ENCODE data around the gene CARS2. TPM values are rescaled to one million over a fixed set of nuclear protein-coding genes. Genes with fewer than 3 reads are reported as not detected.
"Not testable (repeated sequence)": the region's sequence is repeated elsewhere in the genome, so short reads cannot be mapped to it uniquely, and the experiment has no call there.

Gene CARS2
- total RNA-seq, 1 donor from 2014 or later, result 89.6 TPM

- H3K36me3 Mint-ChIP-seq (ENCODE audit: low read depth), result peaks cover 41% of the 10 kb centered on the region
- intact Hi-C loops (cut with micrococcal nuclease), result no loop called here
- no peak overlapping the region for H3K27ac Mint-ChIP-seq
- H3K4me3 Mint-ChIP-seq (ENCODE audit: low read depth), result no peak overlapping the region
- H3K27me3 Mint-ChIP-seq (ENCODE audit: low read depth), result no peaks in the 10 kb centered on the region
- DNase-seq (ENCODE audit: low spot score), result no peak
- no peaks in the 10 kb centered on the region for H3K9me3 Mint-ChIP-seq
- peaks cover 9% of the 10 kb centered on the region for H3K4me1 Mint-ChIP-seq (ENCODE audit: low read depth)
Measured at GRCh38 chr13:110633776-110634175, 72.1 kb downstream of the CARS2 start.

GRCh38 chr13:110632255-110632654, 73.7 kb downstream of the CARS2 start:
- intact Hi-C loops (cut with micrococcal nuclease); H3K27ac Mint-ChIP-seq; H3K4me1 Mint-ChIP-seq (ENCODE audit: low read depth); H3K9me3 Mint-ChIP-seq; DNase-seq (ENCODE audit: low spot score); H3K27me3 Mint-ChIP-seq (ENCODE audit: low read depth); H3K4me3 Mint-ChIP-seq (ENCODE audit: low read depth): not testable (repeated sequence)
- peaks cover 44% of the 10 kb centered on the region for H3K36me3 Mint-ChIP-seq (ENCODE audit: low read depth)

- no peak for DNase-seq (ENCODE audit: low spot score)
- Mint-ChIP-seq H3K4me3 (ENCODE audit: low read depth) (no peak overlapping the region), H3K27me3 (ENCODE audit: low read depth) (no peaks in the 10 kb centered on the region), H3K9me3 (no peaks in the 10 kb centered on the region), H3K4me1 (ENCODE audit: low read depth) (peaks cover 13% of the 10 kb centered on the region), H3K36me3 (ENCODE audit: low read depth) (peaks cover 42% of the 10 kb centered on the region), H3K27ac (no peak overlapping the region)
- intact Hi-C loops (cut with micrococcal nuclease), result no loop called here
Measured at GRCh38 chr13:110630566-110631119, 75.3 kb downstream of the CARS2 start.

- peaks cover 13% of the 10 kb centered on the region for H3K4me1 Mint-ChIP-seq (ENCODE audit: low read depth)
- peak overlapping the region; percentile 10 for H3K27ac Mint-ChIP-seq
- no peaks in the 10 kb centered on the region for H3K27me3 Mint-ChIP-seq (ENCODE audit: low read depth)
- H3K36me3 Mint-ChIP-seq (ENCODE audit: low read depth), result peaks cover 37% of the 10 kb centered on the region
- no peak overlapping the region for H3K4me3 Mint-ChIP-seq (ENCODE audit: low read depth)
- intact Hi-C loops (cut with micrococcal nuclease), result no loop called here
- no peaks in the 10 kb centered on the region for H3K9me3 Mint-ChIP-seq
- DNase-seq (ENCODE audit: low spot score), result peak; percentile 28
Measured at GRCh38 chr13:110629735-110630134, 76.2 kb downstream of the CARS2 start.

- H3K27me3 Mint-ChIP-seq (ENCODE audit: low read depth), result no peaks in the 10 kb centered on the region
- no peak overlapping the region for H3K4me3 Mint-ChIP-seq (ENCODE audit: low read depth)
- H3K4me1 Mint-ChIP-seq (ENCODE audit: low read depth), result peaks cover 13% of the 10 kb centered on the region
- no peaks in the 10 kb centered on the region for H3K9me3 Mint-ChIP-seq
- intact Hi-C loops (cut with micrococcal nuclease), result no loop called here
- H3K36me3 Mint-ChIP-seq (ENCODE audit: low read depth), result peaks cover 34% of the 10 kb centered on the region
- DNase-seq (ENCODE audit: low spot score), result no peak
- no peak overlapping the region for H3K27ac Mint-ChIP-seq
Measured at GRCh38 chr13:110628952-110629701, 76.8 kb downstream of the CARS2 start.

GRCh38 chr13:110628477-110628793, 77.5 kb downstream of the CARS2 start:
- peaks cover 13% of the 10 kb centered on the region for H3K4me1 Mint-ChIP-seq (ENCODE audit: low read depth)
- intact Hi-C loops (cut with micrococcal nuclease), result no loop called here

GRCh38 chr13:110627761-110628476, 78.0 kb downstream of the CARS2 start:
- no peak for DNase-seq (ENCODE audit: low spot score)
- H3K27me3 Mint-ChIP-seq (ENCODE audit: low read depth), result no peaks in the 10 kb centered on the region

More at GRCh38 chr13:110628477-110628793, 77.5 kb downstream of the CARS2 start:
- DNase-seq (ENCODE audit: low spot score), result no peak
- Mint-ChIP-seq H3K4me3 (ENCODE audit: low read depth) (no peak overlapping the region), H3K36me3 (ENCODE audit: low read depth) (peaks cover 35% of the 10 kb centered on the region), H3K9me3 (no peaks in the 10 kb centered on the region), H3K27ac (no peak overlapping the region), H3K27me3 (ENCODE audit: low read depth) (no peaks in the 10 kb centered on the region)

GRCh38 chr13:110627351-110627750, 78.6 kb downstream of the CARS2 start:
- Mint-ChIP-seq H3K9me3 (no peaks in the 10 kb centered on the region), H3K4me1 (ENCODE audit: low read depth) (peaks cover 13% of the 10 kb centered on the region), H3K27ac (no peak overlapping the region), H3K36me3 (ENCODE audit: low read depth) (peaks cover 42% of the 10 kb centered on the region), H3K4me3 (ENCODE audit: low read depth) (no peak overlapping the region), H3K27me3 (ENCODE audit: low read depth) (no peaks in the 10 kb centered on the region)
- intact Hi-C loops (cut with micrococcal nuclease), result no loop called here
- no peak for DNase-seq (ENCODE audit: low spot score)

More at GRCh38 chr13:110627761-110628476, 78.0 kb downstream of the CARS2 start:
- peaks cover 40% of the 10 kb centered on the region for H3K36me3 Mint-ChIP-seq (ENCODE audit: low read depth)
- H3K4me1 Mint-ChIP-seq (ENCODE audit: low read depth), result peaks cover 13% of the 10 kb centered on the region
- intact Hi-C loops (cut with micrococcal nuclease), result no loop called here
- no peak overlapping the region for H3K27ac Mint-ChIP-seq
- H3K9me3 Mint-ChIP-seq, result no peaks in the 10 kb centered on the region
- H3K4me3 Mint-ChIP-seq (ENCODE audit: low read depth), result no peak overlapping the region

- DNase-seq (ENCODE audit: low spot score), result no peak
- Mint-ChIP-seq H3K4me3 (ENCODE audit: low read depth) (no peak overlapping the region), H3K9me3 (no peaks in the 10 kb centered on the region), H3K4me1 (ENCODE audit: low read depth) (peaks cover 15% of the 10 kb centered on the region), H3K36me3 (ENCODE audit: low read depth) (peaks cover 42% of the 10 kb centered on the region), H3K27ac (peak overlapping the region; percentile 8), H3K27me3 (ENCODE audit: low read depth) (no peaks in the 10 kb centered on the region)
- intact Hi-C loops (cut with micrococcal nuclease), result no loop called here
Measured at GRCh38 chr13:110626521-110626920, 79.4 kb downstream of the CARS2 start.

- H3K4me1 Mint-ChIP-seq (ENCODE audit: low read depth), result peaks cover 15% of the 10 kb centered on the region
- DNase-seq (ENCODE audit: low spot score), result no peak
- no peaks in the 10 kb centered on the region for H3K27me3 Mint-ChIP-seq (ENCODE audit: low read depth)
- H3K4me3 Mint-ChIP-seq (ENCODE audit: low read depth), result no peak overlapping the region
- intact Hi-C loops (cut with micrococcal nuclease), result no loop called here
- peaks cover 42% of the 10 kb centered on the region for H3K36me3 Mint-ChIP-seq (ENCODE audit: low read depth)
- H3K9me3 Mint-ChIP-seq, result no peaks in the 10 kb centered on the region
- no peak overlapping the region for H3K27ac Mint-ChIP-seq
Measured at GRCh38 chr13:110625771-110626321, 80.1 kb downstream of the CARS2 start.

GRCh38 chr13:110624766-110625756, 80.9 kb downstream of the CARS2 start:
- H3K27ac Mint-ChIP-seq, result no peak overlapping the region
- DNase-seq (ENCODE audit: low spot score), result no peak
- H3K9me3 Mint-ChIP-seq, result no peaks in the 10 kb centered on the region
- H3K4me1 Mint-ChIP-seq (ENCODE audit: low read depth), result peaks cover 15% of the 10 kb centered on the region
- intact Hi-C loops (cut with micrococcal nuclease), result no loop called here
- peaks cover 42% of the 10 kb centered on the region for H3K36me3 Mint-ChIP-seq (ENCODE audit: low read depth)
- H3K27me3 Mint-ChIP-seq (ENCODE audit: low read depth), result no peaks in the 10 kb centered on the region
- H3K4me3 Mint-ChIP-seq (ENCODE audit: low read depth), result no peak overlapping the region

- Mint-ChIP-seq H3K4me3 (ENCODE audit: low read depth) (no peak overlapping the region), H3K27ac (no peak overlapping the region), H3K9me3 (no peaks in the 10 kb centered on the region), H3K4me1 (ENCODE audit: low read depth) (peaks cover 21% of the 10 kb centered on the region), H3K36me3 (ENCODE audit: low read depth) (peaks cover 18% of the 10 kb centered on the region), H3K27me3 (ENCODE audit: low read depth) (no peaks in the 10 kb centered on the region)
- DNase-seq (ENCODE audit: low spot score), result no peak
- intact Hi-C loops (cut with micrococcal nuclease), result no loop called here
Measured at GRCh38 chr13:110620596-110620995, 85.3 kb downstream of the CARS2 start.

Measured in activated T-helper 2 cell treated with anti-CD3 and anti-CD28 coated beads, Interferon-gamma antibody, Interleukin-2, Interleukin-4, amounts not matched to agents 10 μg/mL and 5 μg/mL and 100 μg/mL, durations not matched to agents 14 hours and 24 hours and 36 hours (primary cell).